Stimulated activated CD4-positive, alpha-beta T cell treated with anti-CD3 and anti-CD28 coated beads, TNF-alpha, amount 100 ng/mL, for 1 hour (primary cell): ENCODE measurements around the gene ASIC3.

Experiments used
- DNase-seq, 3 donors: peaks; one replicate each; pipeline ENCODE4 v3.0.0-alpha.2; 2020; ENCODE audit warnings: low read depth in 3 of 3, low spot score in 1 of 3

The ASIC3 gene

GRCh38 chr7:151056666-151057505 is 8.6 kb downstream of the ASIC3 start:
- DNase-seq = no peak

GRCh38 chr7:151057506-151057988 is 9.2 kb downstream of the ASIC3 start, which contains the start of gene CDK5:
Gene CDK5, minus strand, starts transcription at chr7:151057897. Its CDS starts 49 bp downstream, at chr7:151057848.
- no peak for DNase-seq

- peak; percentile 88 to 94 (median 93) for DNase-seq
Observed at GRCh38 chr7:151057989-151058780, 9.9 kb downstream of the ASIC3 start.

- DNase-seq = no peak
Observed at GRCh38 chr7:151058781-151059366, 10.5 kb downstream of the ASIC3 start.

- DNase-seq = peak in 2 of 3 donors; percentile 33 to 63
Observed at GRCh38 chr7:151059367-151060112, 11.2 kb downstream of the ASIC3 start, which contains the start of gene SLC4A2. Gene SLC4A2, plus strand, starts transcription at chr7:151059589. Its CDS starts 2,399 bp downstream, at chr7:151061988.

GRCh38 chr7:151060113-151060415 is 11.7 kb downstream of the ASIC3 start:
- no peak for DNase-seq

- DNase-seq = no peak
Observed at GRCh38 chr7:151060416-151061212, 12.3 kb downstream of the ASIC3 start.

GRCh38 chr7:151061213-151062110 is 13.1 kb downstream of the ASIC3 start:
- no peak for DNase-seq

GRCh38 chr7:151062111-151062398 is 13.7 kb downstream of the ASIC3 start:
- DNase-seq = no peak

GRCh38 chr7:151062399-151063211 is 14.3 kb downstream of the ASIC3 start:
- no peak for DNase-seq

GRCh38 chr7:151063212-151063561 is 14.9 kb downstream of the ASIC3 start:
- DNase-seq = no peak

- no peak for DNase-seq
Observed at GRCh38 chr7:151064454-151064853, 16.1 kb downstream of the ASIC3 start.

- DNase-seq = no peak
Observed at GRCh38 chr7:151064993-151065392, 16.7 kb downstream of the ASIC3 start.

- no peak for DNase-seq
Observed at GRCh38 chr7:151065516-151065915, 17.2 kb downstream of the ASIC3 start.

- DNase-seq = no peak
Observed at GRCh38 chr7:151066273-151066974, 18.1 kb downstream of the ASIC3 start.

- DNase-seq = no peak
Observed at GRCh38 chr7:151068069-151068773, 19.9 kb downstream of the ASIC3 start.

GRCh38 chr7:151069841-151070573 is 21.7 kb downstream of the ASIC3 start:
- DNase-seq = no peak
